HG03064 (cell line): Measurements from ENCODE around the gene INSM1.

ENCODE experiments used
- ATAC-seq: cut with Tn5 transposase; IDR thresholded peaks from one replicate; pipeline ENCODE4 v1.9.1; 2021; ENCODE audit warnings: low read depth; ENCODE audit not compliant: unreplicated experiment

INSM1 gene

GRCh38 chr20:20391766-20392165 is 23.9 kb downstream of the INSM1 start:
- no peak for ATAC-seq

- ATAC-seq: no peak
Measured at GRCh38 chr20:20393207-20394120, 25.6 kb downstream of the INSM1 start.

GRCh38 chr20:20395087-20395486 is 27.2 kb downstream of the INSM1 start:
- no peak for ATAC-seq

- ATAC-seq: no peak
Measured at GRCh38 chr20:20395903-20396568, 28.1 kb downstream of the INSM1 start.

- no peak for ATAC-seq
Measured at GRCh38 chr20:20396794-20397193, 28.9 kb downstream of the INSM1 start.

GRCh38 chr20:20398123-20398522 is 30.2 kb downstream of the INSM1 start:
- ATAC-seq: no peak

- no peak for ATAC-seq
Measured at GRCh38 chr20:20399531-20400500, 31.9 kb downstream of the INSM1 start.

- ATAC-seq: no peak
Measured at GRCh38 chr20:20401991-20402390, 34.1 kb downstream of the INSM1 start.

- no peak for ATAC-seq
Measured at GRCh38 chr20:20404633-20405032, 36.7 kb downstream of the INSM1 start.

- ATAC-seq: no peak
Measured at GRCh38 chr20:20405623-20406022, 37.7 kb downstream of the INSM1 start.

GRCh38 chr20:20406306-20406705 is 38.4 kb downstream of the INSM1 start:
- no peak for ATAC-seq

- no peak for ATAC-seq
Measured at GRCh38 chr20:20407891-20408805, 40.2 kb downstream of the INSM1 start.

- ATAC-seq: no peak
Measured at GRCh38 chr20:20409331-20409730, 41.4 kb downstream of the INSM1 start.

GRCh38 chr20:20410678-20411077 is 42.8 kb downstream of the INSM1 start:
- no peak for ATAC-seq

GRCh38 chr20:20411402-20411801 is 43.5 kb downstream of the INSM1 start:
- no peak for ATAC-seq

- ATAC-seq: no peak
Measured at GRCh38 chr20:20411836-20412235, 43.9 kb downstream of the INSM1 start.

- no peak for ATAC-seq
Measured at GRCh38 chr20:20412750-20413149, 44.8 kb downstream of the INSM1 start.

- ATAC-seq: no peak
Measured at GRCh38 chr20:20413810-20414281, 45.9 kb downstream of the INSM1 start.

- ATAC-seq: no peak
Measured at GRCh38 chr20:20414640-20415220, 46.8 kb downstream of the INSM1 start.
